GM12878 (cell line): ENCODE data around the gene LRP5. TPM values are rescaled to one million over a fixed set of nuclear protein-coding genes. Genes with fewer than 3 reads are reported as not detected.

Experiments
- ATAC-seq: fragments of 200-7000 bp; cut with Tn5 transposase; 3 replicates; pipeline ENCODE4 v1.9.1; 2020; ENCODE audit warnings: mild to moderate bottlenecking, moderate library complexity
- BruUV-seq: library from RNA; stranded (reverse); fragments of 400-500 nt; replicated peaks from 2 replicates; lab custom pipeline; 2021; lab: Mats Ljungman, UMichigan
- CTCF ChIA-PET: fragments of 300-600 bp; sonication (Branson Sonifier 250); formaldehyde crosslinking; extraction: SDS; loops from one replicate; lab custom pipeline; 2021; ENCODE audit warnings: inconsistent platforms; lab: Yijun Ruan, JAX
- POLR2A ChIA-PET: fragments of 350-600 bp; formaldehyde crosslinking; extraction: SDS; loops from one replicate; lab custom pipeline; 2021; ENCODE audit warnings: inconsistent platforms; lab: Charles Lee
- RAD21 ChIA-PET: fragments of 300-600 bp; sonication (Branson Sonifier 250); formaldehyde crosslinking; loops from one replicate; lab custom pipeline; 2023; ENCODE audit warnings: antibody characterized with exemption; ENCODE audit not compliant: unreplicated experiment; lab: Charles Lee
- SMC1A ChIA-PET: fragments of 300-600 bp; sonication (Branson Sonifier 250); formaldehyde crosslinking; loops from one replicate; lab custom pipeline; 2023; ENCODE audit not compliant: unreplicated experiment, uncharacterized antibody; lab: Charles Lee
- DNase-seq: peaks from one replicate; pipeline ENCODE4 v3.0.0-alpha.2; 2011; ENCODE audit warnings: low read depth, low spot score
- FAIRE-seq: peaks from 3 replicates; lab custom pipeline; 2011; peaks lifted over from hg19 to GRCh38; lab: Jason Lieb, UNC
- H2AFZ ChIP-seq: 2 replicates; pipeline ENCODE4 v1.6.0; 2011; ENCODE audit warnings: low read depth, low read length, control low read depth; ENCODE audit not compliant: control insufficient read depth
- H3K27ac ChIP-seq: 2 replicates; pipeline ENCODE4 v1.5.1; 2011; ENCODE audit warnings: control low read depth; ENCODE audit not compliant: control insufficient read depth, insufficient read depth
- H3K27me3 ChIP-seq, 2 experiments: replicated peaks in 1 of 2; 2 replicates each; pipeline versions ENCODE4 v1.6.0 to v1.6.1; 2011; ENCODE audit warnings: low read length in 1 of 2; ENCODE audit not compliant: control insufficient read depth in 2 of 2, insufficient read depth in 2 of 2
- H3K36me3 ChIP-seq, 2 experiments: 2 replicates each; pipeline ENCODE4 v1.5.1; 2011; ENCODE audit warnings: low read length in 1 of 2; ENCODE audit not compliant: control insufficient read depth in 2 of 2, insufficient read depth in 2 of 2
- H3K4me1 ChIP-seq: 2 replicates; pipeline ENCODE4 v1.6.1; 2011; ENCODE audit warnings: mild to moderate bottlenecking, low read length, moderate library complexity, mixed read lengths; ENCODE audit not compliant: control insufficient read depth, insufficient read depth
- H3K4me2 ChIP-seq: 2 replicates; pipeline ENCODE4 v1.6.0; 2011; ENCODE audit warnings: control low read depth; ENCODE audit not compliant: control insufficient read depth, insufficient read depth
- H3K4me3 ChIP-seq: fragments of 200-600 bp; sonication (generic); 2 replicates; pipeline ENCODE4 v1.5.1; 2016
- H3K79me2 ChIP-seq: 2 replicates; pipeline ENCODE4 v1.6.0; 2011; ENCODE audit warnings: low read length; ENCODE audit not compliant: control insufficient read depth, insufficient read depth
- H3K9ac ChIP-seq: 2 replicates; pipeline ENCODE4 v1.8.0; 2011; ENCODE audit warnings: low read length, control low read depth, mixed read lengths; ENCODE audit not compliant: control insufficient read depth, insufficient read depth
- H3K9me3 ChIP-seq: replicated peaks from 3 replicates; pipeline ENCODE4 v1.5.1; 2011; ENCODE audit warnings: mild to moderate bottlenecking, low read length; ENCODE audit not compliant: control insufficient read depth, insufficient read depth
- H4K20me1 ChIP-seq: 2 replicates; pipeline ENCODE4 v1.6.0; 2011; ENCODE audit not compliant: control insufficient read depth, insufficient read depth
- BCL11A ChIP-seq: IDR thresholded peaks from 2 replicates; pipeline ENCODE4 v1.6.1; 2011; ENCODE audit warnings: low read depth, low read length
- ELK1 ChIP-seq: IDR thresholded peaks from 2 replicates; pipeline ENCODE4 v1.6.1; 2012; ENCODE audit warnings: low read depth, low read length, improper control_type of control experiment
- ETV6 ChIP-seq, 2 experiments: fragments of 450-650 bp in 1 of 2; IDR thresholded peaks in 1 of 2; conservative IDR thresholded peaks in 1 of 2; 2 replicates each; pipeline ENCODE4 v1.6.1; 2014; ENCODE audit warnings: antibody characterized with exemption in 1 of 2, borderline replicate concordance in 1 of 2, low read depth in 1 of 2, mild to moderate bottlenecking in 1 of 2, moderate library complexity in 1 of 2
- FOS ChIP-seq: IDR thresholded peaks from 3 replicates; pipeline ENCODE4 v1.6.1; 2011; ENCODE audit warnings: borderline replicate concordance; ENCODE audit not compliant: insufficient read length; ENCODE audit errors: extremely low read depth
- KLF5 ChIP-seq: fragments of 450-650 bp; IDR thresholded peaks from 2 replicates; pipeline ENCODE4 v1.6.1; 2014; ENCODE audit warnings: mild to moderate bottlenecking; ENCODE audit not compliant: partially characterized antibody
- MYC ChIP-seq: IDR thresholded peaks from 2 replicates; pipeline ENCODE4 v1.6.1; 2011; ENCODE audit warnings: mild to moderate bottlenecking, low read length, moderate library complexity, inconsistent platforms; ENCODE audit not compliant: insufficient read depth, insufficient replicate concordance, insufficient read length, severe bottlenecking
- RFX5 ChIP-seq: IDR thresholded peaks from 2 replicates; pipeline ENCODE4 v1.6.1; 2011; ENCODE audit warnings: low read depth, low read length, improper control_type of control experiment
- SUPT20H ChIP-seq: IDR thresholded peaks from 2 replicates; pipeline ENCODE4 v1.6.1; 2011; ENCODE audit warnings: low read depth, mild to moderate bottlenecking, low read length, moderate library complexity, borderline replicate concordance; ENCODE audit not compliant: control insufficient read depth
- SUZ12 ChIP-seq: fragments of 200-600 bp; sonication (generic); IDR thresholded peaks from one replicate; pipeline ENCODE4 v1.6.1; 2018; ENCODE audit warnings: antibody characterized with exemption, mild to moderate bottlenecking; ENCODE audit not compliant: unreplicated experiment
- TAF1 ChIP-seq: IDR thresholded peaks from 2 replicates; pipeline ENCODE4 v1.6.1; 2011; ENCODE audit warnings: mild to moderate bottlenecking, low read depth, low read length, borderline replicate concordance
- YY1 ChIP-seq: IDR thresholded peaks from 2 replicates; pipeline ENCODE4 v1.6.1; 2011; ENCODE audit warnings: low read depth, mild to moderate bottlenecking, low read length
- ZBTB40 ChIP-seq: fragments of 450-650 bp; IDR thresholded peaks from 2 replicates; pipeline ENCODE4 v1.6.1; 2016; ENCODE audit warnings: mild to moderate bottlenecking, moderate library complexity, borderline replicate concordance
- WGBS: methylation state at CpG from one replicate; pipeline ENCODE4 v1.1.6; 2016; ENCODE audit warnings: low lambda C conversion rate; ENCODE audit not compliant: insufficient replicate concordance, insufficient coverage; ENCODE audit errors: missing lambda C conversion rate; 5-methylcytosine and 5-hydroxymethylcytosine counted together
- in situ Hi-C: fragments of 300-500 bp; cut with MboI; formaldehyde crosslinking; loops from 9 replicates; pipeline ENCODE4 v1.14.3; 2018; ENCODE audit warnings: mixed read lengths
- intact Hi-C: fragments of 100-400 bp; cut with micrococcal nuclease; formaldehyde crosslinking; loops from one replicate; pipeline ENCODE4 v1.14.2; 2022; ENCODE audit not compliant: unreplicated experiment
- polyA plus RNA-seq, 11 experiments: library from polyadenylated mRNA; depleted of rRNA in 4 of 11; unstranded in 6 of 11; stranded (reverse) in 5 of 11; fragments of >200 nt; fragmentation: Nextera tagmentation in 4 of 11; fragmentation: Illumina TruSeq in 1 of 11; extraction: Ambion mirVana in 4 of 11; extraction: Trizol in 1 of 11; gene quantifications; 1 replicate in 1 of 11; 2 replicates in 10 of 11; pipeline versions ENCODE4 v1.2.1 to v1.2.3, GENCODE V29; 2011 to 2016; ENCODE audit warnings: inconsistent platforms in 2 of 11, missing spikeins in 2 of 11, low read depth in 1 of 11
- total RNA-seq, 4 experiments: library from RNA; depleted of rRNA in 3 of 4; stranded (reverse); fragments of >200 nt in 3 of 4; fragmentation: Illumina TruSeq in 1 of 4; extraction: Trizol in 1 of 4; gene quantifications; 2 replicates each; pipeline versions ENCODE4 v1.2.1 to v1.2.3, GENCODE V29; 2013 to 2021
- TF ChIP-seq, protein P1 (sequence below): IDR thresholded peaks from 2 replicates; pipeline ENCODE4 v1.6.1; 2011; ENCODE audit warnings: low read depth, low read length, improper control_type of control experiment, borderline replicate concordance

LRP5 gene
- total and polyA plus RNA-seq, 10 of the 15 experiments (the other 5 are each of a cell fraction or from before 2014, with no cell fraction given): 0.37 to 34.0 (median 6.6) TPM

DNA sequence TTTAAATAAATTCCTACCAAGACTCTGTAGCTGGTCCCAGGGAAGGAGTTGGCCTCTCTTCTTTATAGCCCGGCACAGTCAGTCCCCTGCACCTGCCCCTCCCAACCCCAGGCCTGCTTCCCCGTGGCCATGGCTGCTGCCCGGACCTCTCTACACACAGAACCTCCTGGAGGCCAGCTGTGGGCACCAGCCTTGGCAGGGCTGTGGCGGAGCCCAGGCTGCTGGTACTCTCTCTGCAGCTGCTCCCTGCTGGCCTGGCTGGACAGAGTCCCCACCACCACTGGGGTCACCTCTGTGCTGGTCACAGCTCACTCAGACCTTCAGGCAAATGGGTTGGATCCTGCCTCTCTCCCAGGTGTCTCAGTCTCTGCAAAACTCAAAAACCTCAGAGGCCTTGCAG, 69.3 kb downstream of the LRP5 start (continued):
- no peak for TF ChIP-seq ELK1

- RAD21 ChIA-PET: interaction anchor here (1.0 to 5.1 kb wide), 5 partner anchors 12 to 124 kb away, joined by 4 to 21 read pairs (median 6); no protein-coding TSS in a partner anchor
- 91% methylated on average over 16 of the region's 16 CpGs for WGBS
- no peak for ATAC-seq
- BruUV-seq: no TSS peak
- H4K20me1 ChIP-seq: no peaks in the 10 kb centered on the region
- in situ Hi-C loops (loop anchor here (5.0 kb wide), 1 partner anchor 125 kb away; no protein-coding TSS in a partner anchor), intact Hi-C loops (loop anchor here (5.0 kb wide), 2 partner anchors 70 to 85 kb away; partner anchors contain the start of gene LRP5)
- peaks cover 32% of the 10 kb centered on the region for H3K4me1 ChIP-seq
- no peak for FAIRE-seq
- CTCF ChIA-PET: interaction anchor here (0.7 to 5.0 kb wide), 10 partner anchors 12 to 172 kb away, joined by 3 to 62 read pairs (median 4); no protein-coding TSS in a partner anchor
- POLR2A ChIA-PET: interaction anchor here (0.8 to 1.4 kb wide), 2 partner anchors 11 to 78 kb away, joined by 3 to 5 read pairs; partner anchors contain the start of gene PPP6R3
- H3K4me3 ChIP-seq: no peak overlapping the region
- H3K27me3 ChIP-seq: no peaks in the 10 kb centered on the region
- H2AFZ ChIP-seq: no peak overlapping the region
- H3K9ac ChIP-seq: no peak overlapping the region
- H3K79me2 ChIP-seq: no peaks in the 10 kb centered on the region
- peaks cover 0 to 6% of the 10 kb centered on the region in 2 experiments; a peak in 2 of 4 replicates for H3K36me3 ChIP-seq
- no peaks in the 10 kb centered on the region for H3K9me3 ChIP-seq
- no peak for TF ChIP-seq ZBTB40
- TF ChIP-seq TAF1: no peak
- TF ChIP-seq BCL11A: no peak
- TF ChIP-seq, protein P1, sequence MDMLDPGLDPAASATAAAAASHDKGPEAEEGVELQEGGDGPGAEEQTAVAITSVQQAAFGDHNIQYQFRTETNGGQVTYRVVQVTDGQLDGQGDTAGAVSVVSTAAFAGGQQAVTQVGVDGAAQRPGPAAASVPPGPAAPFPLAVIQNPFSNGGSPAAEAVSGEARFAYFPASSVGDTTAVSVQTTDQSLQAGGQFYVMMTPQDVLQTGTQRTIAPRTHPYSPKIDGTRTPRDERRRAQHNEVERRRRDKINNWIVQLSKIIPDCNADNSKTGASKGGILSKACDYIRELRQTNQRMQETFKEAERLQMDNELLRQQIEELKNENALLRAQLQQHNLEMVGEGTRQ: no peak
- no peak for TF ChIP-seq ETV6 (conservative IDR thresholded peaks at IDR 0.05 in 1 of 2, IDR thresholded peaks at IDR 0.05 in 1 of 2; ENCODE audit: borderline replicate concordance in 1 of 2, low read depth in 1 of 2)
- no peak for TF ChIP-seq MYC
- TF ChIP-seq KLF5: no peak
- no peak for TF ChIP-seq SUZ12
- TF ChIP-seq FOS: no peak
- TF ChIP-seq RFX5: no peak
- no peak for TF ChIP-seq YY1
- TF ChIP-seq SUPT20H: no peak
- DNase-seq: no peak
- SMC1A ChIA-PET: interaction anchor here (0.7 to 2.4 kb wide), 6 partner anchors 8 to 125 kb away, joined by 3 to 8 read pairs (median 4); no protein-coding TSS in a partner anchor
- H3K4me2 ChIP-seq: no peak overlapping the region
- peak overlapping the region; percentile 22; the same call in 1 of the 2 replicates for H3K27ac ChIP-seq
Measured at GRCh38 chr11:68382358-68382998, 70.1 kb downstream of the LRP5 start.
